Camera-type eye (tissue), 1 donor: Measurements from ENCODE around the gene KLHL12. TPM values are rescaled to one million over a fixed set of nuclear protein-coding genes. Genes with fewer than 3 reads are reported as not detected.

Source experiments
- total RNA-seq: library from RNA; depleted of rRNA; stranded (reverse); fragments of >200 nt; gene quantifications from one replicate; pipeline ENCODE4 v1.2.3, GENCODE V29; 2014

The KLHL12 gene
- 30.7 TPM for total RNA-seq

GRCh38 chr1:202926581-202927491 lies at the start of gene KLHL12:
Gene KLHL12 (minus strand): TSS chr1:202927234. CDS start chr1:202925162, 2,072 bp downstream.

GRCh38 chr1:202957733-202958543 lies 30.9 kb upstream of the KLHL12 start, which contains the start of gene ADIPOR1:
Gene ADIPOR1 (minus strand): TSS chr1:202958312. CDS start chr1:202951070, 7,242 bp downstream.

GRCh38 chr1:202888531-202889360 lies 38.3 kb downstream of the KLHL12 start, which contains the start of gene RABIF:
Gene RABIF (minus strand): TSS chr1:202889149. CDS start chr1:202889098, 51 bp downstream.

Other genes starting within 250 kb of the KLHL12 start
- 3.6 TPM for gene SYT2, start 216.8 kb downstream of the KLHL12 start, total RNA-seq
- 369 TPM for gene KDM5B, start 118.8 kb downstream of the KLHL12 start, total RNA-seq
- gene PCAT6, start 116.3 kb downstream of the KLHL12 start, total RNA-seq: not detected
- gene RABIF, start 38.1 kb downstream of the KLHL12 start, total RNA-seq: 5.1 TPM
- gene ADIPOR1, start 31.1 kb upstream of the KLHL12 start, total RNA-seq: 72.9 TPM
- gene CYB5R1, start 40.0 kb upstream of the KLHL12 start, total RNA-seq: 35.7 TPM
- 76.5 TPM for gene TMEM183A, start 80.1 kb upstream of the KLHL12 start, total RNA-seq
- gene PPFIA4, start 99.3 kb upstream of the KLHL12 start, total RNA-seq: 15.8 TPM
- gene MYOG, start 158.8 kb upstream of the KLHL12 start, total RNA-seq: 19.8 TPM
- gene ADORA1, start 200.5 kb upstream of the KLHL12 start, total RNA-seq: 1.9 TPM
- gene MYBPH, start 248.6 kb upstream of the KLHL12 start, total RNA-seq: 4.5 TPM